Ascending aorta (tissue), 2 donors: ENCODE data around the gene PERCC1. TPM values are rescaled to one million over a fixed set of nuclear protein-coding genes. Genes with fewer than 3 reads are reported as not detected.

Source experiments
- DNase-seq, 2 donors: peaks; one replicate each; pipeline ENCODE4 v3.0.0-alpha.2; 2019; ENCODE audit warnings: low spot score in 2 of 2
- H3K27ac ChIP-seq, 2 donors: fragments of 200-600 bp; sonication (generic); one replicate each; pipeline ENCODE4 v1.5.1; 2016 to 2017; ENCODE audit warnings: mild to moderate bottlenecking in 1 of 2
- H3K27me3 ChIP-seq: fragments of 200-600 bp; sonication (generic); one replicate; pipeline ENCODE4 v1.5.1; 2017
- H3K36me3 ChIP-seq, 2 donors: fragments of 200-600 bp; sonication (generic); one replicate each; pipeline ENCODE4 v1.5.1; 2016
- H3K4me1 ChIP-seq, 2 donors: fragments of 200-600 bp; sonication (generic); one replicate each; pipeline ENCODE4 v1.5.1; 2016 to 2017; ENCODE audit warnings: mild to moderate bottlenecking in 1 of 2
- H3K4me3 ChIP-seq, 2 donors: fragments of 200-600 bp; sonication (generic); one replicate each; pipeline ENCODE4 v1.5.1; 2016 to 2017; ENCODE audit warnings: mild to moderate bottlenecking in 1 of 2
- H3K9me3 ChIP-seq, 2 donors: fragments of 200-600 bp; sonication (generic); one replicate each; pipeline ENCODE4 v1.5.1; 2016
- intact Hi-C: fragments of 100-400 bp; cut with DNase I; formaldehyde crosslinking; loops from one replicate; pipeline ENCODE4 v1.15.1; 2023
- total RNA-seq: library from RNA; depleted of rRNA; stranded (reverse); fragments of >200 nt; gene quantifications from one replicate; pipeline ENCODE4 v1.1.0, GENCODE V29; 2016
- TF ChIP-seq, protein P1 (sequence below), 3 experiments: fragments of 200-600 bp in 2 of 3; fragments of 450-650 bp in 1 of 3; sonication (generic) in 2 of 3; IDR thresholded peaks; one replicate each; pipeline ENCODE4 v1.5.1; 2016 to 2019; ENCODE audit warnings: antibody characterized with exemption in 3 of 3, mild to moderate bottlenecking in 1 of 3, moderate library complexity in 1 of 3

PERCC1 gene
- total RNA-seq, 1 donor from 2014 or later = not detected

DNA sequence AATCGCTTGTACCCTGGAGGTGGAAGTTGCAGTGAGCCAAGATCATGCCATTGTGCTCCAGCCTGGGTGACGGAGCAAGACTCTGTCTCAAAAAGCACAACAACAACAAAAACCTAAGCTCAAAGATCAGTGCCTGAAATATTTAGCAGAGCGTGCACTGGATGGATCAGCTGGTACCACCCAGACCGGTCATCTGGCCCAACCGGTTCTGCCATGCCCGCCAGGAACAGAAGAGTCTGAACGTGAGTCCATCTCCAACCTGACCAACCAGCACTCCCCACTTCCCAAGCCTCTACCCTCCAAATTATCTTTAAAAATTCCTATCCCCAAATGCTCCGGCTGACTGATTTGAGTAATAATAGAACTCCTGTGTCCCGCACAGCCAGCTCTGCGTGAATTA lies 8.8 kb upstream of the PERCC1 start:
- TF ChIP-seq, protein P1, sequence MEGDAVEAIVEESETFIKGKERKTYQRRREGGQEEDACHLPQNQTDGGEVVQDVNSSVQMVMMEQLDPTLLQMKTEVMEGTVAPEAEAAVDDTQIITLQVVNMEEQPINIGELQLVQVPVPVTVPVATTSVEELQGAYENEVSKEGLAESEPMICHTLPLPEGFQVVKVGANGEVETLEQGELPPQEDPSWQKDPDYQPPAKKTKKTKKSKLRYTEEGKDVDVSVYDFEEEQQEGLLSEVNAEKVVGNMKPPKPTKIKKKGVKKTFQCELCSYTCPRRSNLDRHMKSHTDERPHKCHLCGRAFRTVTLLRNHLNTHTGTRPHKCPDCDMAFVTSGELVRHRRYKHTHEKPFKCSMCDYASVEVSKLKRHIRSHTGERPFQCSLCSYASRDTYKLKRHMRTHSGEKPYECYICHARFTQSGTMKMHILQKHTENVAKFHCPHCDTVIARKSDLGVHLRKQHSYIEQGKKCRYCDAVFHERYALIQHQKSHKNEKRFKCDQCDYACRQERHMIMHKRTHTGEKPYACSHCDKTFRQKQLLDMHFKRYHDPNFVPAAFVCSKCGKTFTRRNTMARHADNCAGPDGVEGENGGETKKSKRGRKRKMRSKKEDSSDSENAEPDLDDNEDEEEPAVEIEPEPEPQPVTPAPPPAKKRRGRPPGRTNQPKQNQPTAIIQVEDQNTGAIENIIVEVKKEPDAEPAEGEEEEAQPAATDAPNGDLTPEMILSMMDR (IDR thresholded peaks at IDR 0.05) = no peak
- no peaks in the 10 kb centered on the region for H3K9me3 ChIP-seq
- H3K36me3 ChIP-seq = no peaks in the 10 kb centered on the region
- peak overlapping the region; percentile 93 for H3K27ac ChIP-seq
- H3K4me1 ChIP-seq = peaks cover 7 to 16% of the 10 kb centered on the region in 2 donors
- no peaks in the 10 kb centered on the region for H3K27me3 ChIP-seq
- intact Hi-C loops = loop anchor here (5.0 kb wide), 2 partner anchors 70 to 285 kb away; partner anchors contain the start of genes GNPTG, MAPK8IP3 and TSR3
- no peak overlapping the region for H3K4me3 ChIP-seq
- no peak for DNase-seq

DNA sequence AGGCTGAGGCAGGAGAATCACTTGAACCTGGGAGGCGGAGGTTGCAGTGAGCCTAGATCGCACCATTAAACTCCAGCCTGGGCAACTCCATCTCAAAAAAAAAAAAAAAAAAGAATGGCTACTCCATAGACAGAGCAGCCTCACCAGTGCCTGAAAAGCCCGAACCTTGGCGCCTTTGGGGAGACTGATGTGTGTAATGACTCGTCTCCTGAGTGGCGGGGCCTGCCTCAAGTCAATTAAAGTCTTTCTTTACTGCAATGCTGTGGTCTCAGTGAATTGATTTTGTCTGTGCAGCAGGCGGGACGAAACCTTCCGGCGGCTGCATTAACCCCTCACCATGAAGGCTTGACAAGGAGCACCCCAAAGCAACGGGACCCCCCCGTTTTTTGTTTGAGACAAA lies 6.8 kb upstream of the PERCC1 start:
- no peaks in the 10 kb centered on the region for H3K27me3 ChIP-seq
- H3K4me3 ChIP-seq = no peak overlapping the region
- H3K9me3 ChIP-seq = no peaks in the 10 kb centered on the region
- H3K27ac ChIP-seq = no peak overlapping the region
- H3K4me1 ChIP-seq = peaks cover 7 to 16% of the 10 kb centered on the region in 2 donors
- no peaks in the 10 kb centered on the region for H3K36me3 ChIP-seq
- intact Hi-C loops = loop anchor here (5.0 kb wide), 2 partner anchors 72 to 283 kb away; partner anchors contain the start of genes GNPTG, MAPK8IP3 and TSR3
- TF ChIP-seq, protein P1 (IDR thresholded peaks at IDR 0.05) = no peak
- no peak for DNase-seq

DNA sequence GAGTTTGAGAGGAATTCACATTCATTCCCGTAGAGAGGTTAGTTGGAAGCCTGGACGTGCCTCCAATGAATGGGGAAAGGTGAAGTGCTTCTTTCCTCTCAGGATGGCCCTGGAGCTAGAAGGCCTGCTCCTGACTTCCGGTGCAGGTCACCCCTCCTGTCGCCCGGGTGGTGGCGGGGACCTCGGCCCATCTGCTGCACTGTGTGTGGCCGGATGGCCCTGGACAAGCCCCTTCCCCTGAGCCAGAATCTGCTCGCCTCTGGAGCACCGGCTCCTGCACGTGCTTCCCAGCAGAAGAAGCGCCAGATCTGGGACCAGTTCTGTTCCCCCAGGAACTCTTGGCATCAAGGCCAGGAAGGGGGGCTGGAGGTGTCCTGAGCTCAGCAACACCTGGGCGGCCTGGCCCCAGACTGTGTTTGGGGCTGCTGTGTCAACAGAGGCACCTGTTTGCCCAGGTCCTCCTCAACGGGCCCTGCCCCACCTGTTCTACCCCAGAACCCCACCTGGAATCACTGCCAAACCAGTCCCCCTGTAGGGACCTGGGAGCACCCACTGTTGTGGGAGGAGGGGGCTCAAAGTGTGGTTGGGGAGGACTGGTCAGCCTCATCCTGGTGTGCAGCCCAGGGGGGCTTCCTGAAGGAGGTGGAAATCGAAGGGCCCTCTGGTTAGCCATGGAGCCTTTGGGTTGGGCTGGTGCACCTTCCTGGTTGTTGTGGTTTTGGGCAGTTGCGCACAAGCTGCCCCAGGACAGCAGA lies 5.1 kb upstream of the PERCC1 start:
- no peaks in the 10 kb centered on the region for H3K9me3 ChIP-seq
- H3K27ac ChIP-seq = no peak overlapping the region
- no peaks in the 10 kb centered on the region for H3K27me3 ChIP-seq
- H3K4me3 ChIP-seq = no peak overlapping the region
- no peak for DNase-seq
- TF ChIP-seq, protein P1 (IDR thresholded peaks at IDR 0.05) = no peak
- no peaks in the 10 kb centered on the region for H3K36me3 ChIP-seq
- intact Hi-C loops = no loop called here
- peaks cover 0 to 4% of the 10 kb centered on the region in 2 donors for H3K4me1 ChIP-seq

DNA sequence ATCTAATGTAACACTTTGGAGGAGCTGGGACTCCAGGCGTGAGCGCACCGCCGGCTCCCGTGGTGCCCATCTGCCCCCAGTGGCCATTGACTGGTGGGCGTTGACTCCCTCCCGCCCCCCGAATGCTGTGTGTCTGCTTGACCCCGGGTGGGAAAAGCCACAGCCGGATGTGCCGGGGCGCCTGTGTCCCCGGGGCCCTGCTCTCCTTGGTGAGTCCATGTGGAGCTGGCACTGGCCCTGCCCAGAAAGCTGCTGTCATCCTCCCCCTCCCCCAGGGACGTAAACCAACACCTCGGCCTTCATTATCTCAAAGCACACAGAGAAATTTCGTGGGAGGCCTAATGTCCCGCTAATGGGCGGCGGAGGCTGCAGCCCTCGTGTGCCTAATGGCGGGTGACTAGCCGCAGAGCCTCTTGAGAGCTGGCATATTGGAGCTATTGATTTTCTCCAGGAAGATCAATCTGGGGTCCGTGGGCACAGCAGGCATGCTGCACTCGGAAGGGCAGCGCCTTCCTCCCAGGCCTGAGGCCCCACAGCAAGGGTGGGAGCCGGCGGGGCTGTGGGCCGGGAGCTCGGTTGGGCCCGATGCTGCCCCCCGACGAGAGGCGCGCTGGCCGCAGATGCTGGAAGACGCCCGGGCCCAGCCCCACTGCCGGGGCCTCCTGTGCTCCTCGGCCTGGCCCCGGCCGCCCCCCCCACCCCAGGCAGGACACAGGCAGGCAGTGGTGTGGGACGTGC lies 4.0 kb upstream of the PERCC1 start:
- Histone ChIP-seq H3K4me1 (no peaks in the 10 kb centered on the region), H3K4me3 (no peak overlapping the region), H3K36me3 (no peaks in the 10 kb centered on the region), H3K27me3 (no peaks in the 10 kb centered on the region), H3K27ac (no peak overlapping the region), H3K9me3 (no peaks in the 10 kb centered on the region)
- TF ChIP-seq, protein P1 (IDR thresholded peaks at IDR 0.05) = no peak
- no peak for DNase-seq
- intact Hi-C loops = no loop called here

DNA sequence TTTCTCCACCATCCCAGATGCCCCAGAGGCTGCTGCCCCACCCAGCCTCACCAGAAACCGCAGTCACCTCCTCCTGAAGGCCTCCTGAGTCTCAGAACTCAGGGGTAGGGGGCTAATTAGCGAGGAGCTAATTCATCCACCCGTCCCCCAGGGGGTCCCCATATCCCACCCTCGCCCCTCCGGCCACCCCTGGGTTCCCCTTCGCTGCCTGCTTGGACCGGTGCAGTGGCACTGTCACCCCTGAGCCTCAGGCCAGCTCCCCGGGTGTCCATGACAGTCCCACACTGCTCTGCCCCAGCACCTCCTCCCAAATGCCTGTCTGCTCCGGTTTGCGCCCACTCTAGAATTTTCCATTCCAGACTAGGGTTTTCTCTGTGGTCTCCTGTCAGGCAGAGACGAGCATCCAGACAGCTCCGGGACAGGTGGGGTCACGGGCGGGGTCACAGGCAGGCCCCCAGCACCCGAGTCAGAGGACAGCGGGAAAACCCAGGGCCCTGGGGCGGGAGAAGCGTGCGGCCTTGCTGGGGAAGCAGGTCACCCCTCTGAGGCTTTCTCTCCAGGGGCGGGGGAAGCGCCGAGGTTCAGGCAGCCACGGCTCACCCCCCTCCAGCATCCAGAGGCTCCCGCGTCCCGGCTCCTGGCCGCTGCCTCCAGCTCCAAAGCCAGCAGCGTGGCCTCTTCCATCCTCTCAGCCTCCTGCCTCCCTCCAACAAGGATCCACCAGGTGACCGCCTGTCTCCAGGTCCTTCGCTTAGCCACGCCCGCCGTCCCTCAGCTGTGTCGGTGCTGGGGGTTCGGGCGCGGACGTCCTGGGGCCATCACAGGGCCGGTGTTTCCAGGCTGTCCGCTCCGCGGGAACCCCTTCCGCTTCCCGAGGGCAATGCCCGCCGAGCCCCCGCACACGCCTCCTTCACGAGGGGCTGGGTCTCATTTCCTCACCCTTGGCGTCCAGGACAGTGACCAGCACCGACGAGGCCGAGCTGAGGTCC lies 3.1 kb upstream of the PERCC1 start:
- Histone ChIP-seq H3K36me3 (no peaks in the 10 kb centered on the region), H3K4me3 (no peak overlapping the region), H3K27me3 (no peaks in the 10 kb centered on the region), H3K27ac (no peak overlapping the region), H3K9me3 (no peaks in the 10 kb centered on the region), H3K4me1 (no peaks in the 10 kb centered on the region)
- DNase-seq = no peak
- intact Hi-C loops = no loop called here
- TF ChIP-seq, protein P1 (IDR thresholded peaks at IDR 0.05) = no peak
